K562 (cell line): ENCODE results near the gene SCUBE2. TPM values are rescaled to one million over a fixed set of nuclear protein-coding genes. Genes with fewer than 3 reads are reported as not detected.

Experiments used
- DNMT1 ChIP-seq: fragments of 450-650 bp; IDR thresholded peaks from 2 replicates; pipeline ENCODE4 v1.6.1; 2016; ENCODE audit warnings: antibody characterized with exemption, mild to moderate bottlenecking
- DPF2 ChIP-seq: fragments of 450-650 bp; IDR thresholded peaks from 2 replicates; pipeline ENCODE4 v1.6.1; 2016
- ELF4 ChIP-seq: fragments of 450-650 bp; formaldehyde crosslinking; IDR thresholded peaks from 2 replicates; pipeline ENCODE4 v1.4.0; 2022; ENCODE audit warnings: missing genetic modification characterization
- FOXM1 ChIP-seq, 2 experiments: fragments of 450-650 bp in 1 of 2; sonication (generic) in 1 of 2; formaldehyde crosslinking in 1 of 2; IDR thresholded peaks; 2 replicates each; pipeline versions ENCODE4 v1.6.1 to v1.9.0; 2017 to 2022; ENCODE audit warnings: low read depth in 2 of 2, mild to moderate bottlenecking in 2 of 2, missing genetic modification reagents in 1 of 2, moderate library complexity in 1 of 2
- GTF2E2 ChIP-seq: fragments of 200-800 bp; sonication (Bioruptor generic); IDR thresholded peaks from 2 replicates; pipeline ENCODE4 v1.6.1; 2016; ENCODE audit warnings: missing genetic modification characterization, missing compliant biosample characterization
- HNRNPL ChIP-seq: fragments of 200-400 bp; formaldehyde crosslinking; IDR thresholded peaks from 2 replicates; pipeline ENCODE4 v1.6.1; 2017; ENCODE audit warnings: low read depth, mild to moderate bottlenecking, low read length
- ILF3 ChIP-seq: fragments of 450-650 bp; IDR thresholded peaks from 2 replicates; pipeline ENCODE4 v1.6.1; 2018; ENCODE audit warnings: antibody characterized with exemption, mild to moderate bottlenecking, moderate library complexity, borderline replicate concordance
- KDM4B ChIP-seq, 2 experiments: fragments of 450-650 bp in 1 of 2; sonication (generic) in 1 of 2; IDR thresholded peaks; 2 replicates each; pipeline ENCODE4 v1.6.1; 2016 to 2017; ENCODE audit warnings: borderline replicate concordance in 2 of 2, antibody characterized with exemption in 1 of 2, low read depth in 1 of 2, mild to moderate bottlenecking in 1 of 2
- PRPF4 ChIP-seq: fragments of 200-400 bp; formaldehyde crosslinking; IDR thresholded peaks from one replicate; pipeline ENCODE4 v1.6.1; 2017; ENCODE audit warnings: low read length, low read depth, mild to moderate bottlenecking; ENCODE audit not compliant: insufficient read depth, poor library complexity, severe bottlenecking
- SIRT6 ChIP-seq: IDR thresholded peaks from one replicate; pipeline ENCODE4 v1.6.1; 2012; ENCODE audit warnings: low read depth, mild to moderate bottlenecking, control low read depth, inconsistent platforms, low read length, moderate library complexity
- SMAD1 ChIP-seq: fragments of 150-350 bp; IDR thresholded peaks from 2 replicates; pipeline ENCODE4 v1.6.1; 2014; ENCODE audit warnings: low read length, low read depth; ENCODE audit not compliant: partially characterized antibody
- SMARCB1 ChIP-seq: IDR thresholded peaks from 2 replicates; pipeline ENCODE4 v1.6.1; 2011; ENCODE audit warnings: improper control_type of control experiment, low read depth; ENCODE audit not compliant: insufficient read length
- TCF7 ChIP-seq: sonication (generic); IDR thresholded peaks from 2 replicates; pipeline ENCODE4 v1.6.1; 2016; ENCODE audit warnings: antibody characterized with exemption, borderline replicate concordance
- ZC3H8 ChIP-seq: fragments of 450-650 bp; IDR thresholded peaks from 2 replicates; pipeline ENCODE4 v1.6.1; 2017
- ZNF12 ChIP-seq: sonication (generic); formaldehyde crosslinking; IDR thresholded peaks from 2 replicates; pipeline ENCODE4 v1.4.0; 2020; ENCODE audit warnings: mild to moderate bottlenecking, missing genetic modification reagents
- ZNF408 ChIP-seq: fragments of 250-450 bp; sonication (Bioruptor Pico); IDR thresholded peaks from 2 replicates; pipeline ENCODE4 v1.4.0; 2020; ENCODE audit warnings: low read depth, mild to moderate bottlenecking, moderate library complexity
- ZNF644 ChIP-seq: fragments of 200-800 bp; sonication (Bioruptor generic); IDR thresholded peaks from 2 replicates; pipeline ENCODE4 v1.6.1; 2016; ENCODE audit warnings: low read depth, missing genetic modification characterization, missing compliant biosample characterization
- ZNF717 ChIP-seq: fragments of 250-450 bp; sonication (Bioruptor Pico); IDR thresholded peaks from 2 replicates; pipeline ENCODE4 v1.5.0; 2021
- ZZZ3 ChIP-seq: fragments of 450-650 bp; IDR thresholded peaks from 2 replicates; pipeline ENCODE4 v1.6.1; 2016; ENCODE audit warnings: antibody characterized with exemption, mild to moderate bottlenecking, moderate library complexity
- polyA plus RNA-seq, 8 experiments: library from polyadenylated mRNA; depleted of rRNA in 4 of 8; stranded (reverse) in 5 of 8; unstranded in 3 of 8; fragments of >200 nt; fragmentation: Nextera tagmentation in 2 of 8; fragmentation: Illumina TruSeq in 1 of 8; extraction: Ambion mirVana in 2 of 8; extraction: Trizol in 1 of 8; gene quantifications; 2 replicates each; pipeline versions ENCODE4 v1.2.1 to v1.2.3, GENCODE V29; 2011 to 2014; ENCODE audit warnings: inconsistent platforms in 1 of 8, missing spikeins in 1 of 8
- total RNA-seq, 7 experiments: library from RNA; depleted of rRNA in 6 of 7; stranded (reverse); fragments of >200 nt in 6 of 7; fragmentation: Illumina TruSeq in 2 of 7; extraction: Trizol in 2 of 7; gene quantifications; 2 replicates each; pipeline versions ENCODE4 v1.2.1 to v1.2.3, GENCODE V29; 2011 to 2021; ENCODE audit warnings: low replicate concordance in 1 of 7
- TF ChIP-seq, protein P1 (sequence below): sonication (generic); formaldehyde crosslinking; IDR thresholded peaks from 2 replicates; pipeline ENCODE4 v1.4.0; 2020; ENCODE audit warnings: mild to moderate bottlenecking, missing genetic modification reagents
- TF ChIP-seq, protein P2 (sequence below): fragments of 450-650 bp; IDR thresholded peaks from 2 replicates; pipeline ENCODE4 v1.6.1; 2016; ENCODE audit warnings: mild to moderate bottlenecking
- TF ChIP-seq, protein P3 (sequence below): fragments of 450-650 bp; IDR thresholded peaks from 2 replicates; pipeline ENCODE4 v1.6.1; 2016; ENCODE audit warnings: borderline replicate concordance

Gene SCUBE2
- total and polyA plus RNA-seq, 9 of the 15 experiments (the other 6 are each of a cell fraction or from before 2014, with no cell fraction given) = 0.06 to 0.40 (median 0.07) TPM; not detected in 6

DNA sequence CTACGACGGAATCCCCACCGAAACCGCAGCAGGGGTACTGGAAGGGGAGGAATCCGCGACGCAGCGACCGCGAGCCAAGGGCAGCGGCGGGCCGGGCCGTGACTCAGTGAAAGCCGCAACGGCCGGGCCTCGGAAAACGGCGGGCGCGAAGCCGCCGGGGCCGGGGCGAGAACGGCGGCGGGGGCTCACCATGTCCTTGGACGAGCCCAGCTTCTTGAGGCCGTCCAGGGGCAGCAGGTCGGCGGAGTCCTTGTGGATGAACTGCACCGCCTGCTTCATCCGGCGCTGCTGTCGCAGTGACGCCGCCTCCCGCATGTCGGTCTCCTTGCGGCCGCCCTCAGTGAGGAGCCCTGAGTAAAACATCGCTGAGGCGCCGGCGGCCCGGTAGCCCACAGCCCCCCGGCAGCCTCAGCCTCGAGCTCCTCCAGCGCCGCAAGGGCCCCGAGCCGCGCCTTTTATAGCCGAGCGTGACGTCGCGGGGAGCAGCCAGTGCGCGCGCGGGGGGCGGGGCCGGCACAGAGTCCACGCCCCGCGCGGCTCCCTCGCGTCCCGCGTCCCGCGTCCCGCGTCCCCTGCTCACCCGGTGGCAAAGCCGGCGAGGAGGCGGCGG, 87.7 kb downstream of the SCUBE2 start, which contains the start of gene NRIP3 (continued):
- TF ChIP-seq, protein P1, sequence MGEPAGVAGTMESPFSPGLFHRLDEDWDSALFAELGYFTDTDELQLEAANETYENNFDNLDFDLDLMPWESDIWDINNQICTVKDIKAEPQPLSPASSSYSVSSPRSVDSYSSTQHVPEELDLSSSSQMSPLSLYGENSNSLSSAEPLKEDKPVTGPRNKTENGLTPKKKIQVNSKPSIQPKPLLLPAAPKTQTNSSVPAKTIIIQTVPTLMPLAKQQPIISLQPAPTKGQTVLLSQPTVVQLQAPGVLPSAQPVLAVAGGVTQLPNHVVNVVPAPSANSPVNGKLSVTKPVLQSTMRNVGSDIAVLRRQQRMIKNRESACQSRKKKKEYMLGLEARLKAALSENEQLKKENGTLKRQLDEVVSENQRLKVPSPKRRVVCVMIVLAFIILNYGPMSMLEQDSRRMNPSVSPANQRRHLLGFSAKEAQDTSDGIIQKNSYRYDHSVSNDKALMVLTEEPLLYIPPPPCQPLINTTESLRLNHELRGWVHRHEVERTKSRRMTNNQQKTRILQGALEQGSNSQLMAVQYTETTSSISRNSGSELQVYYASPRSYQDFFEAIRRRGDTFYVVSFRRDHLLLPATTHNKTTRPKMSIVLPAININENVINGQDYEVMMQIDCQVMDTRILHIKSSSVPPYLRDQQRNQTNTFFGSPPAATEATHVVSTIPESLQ (CRISPR knock-in tag) = peak; percentile 82; the same call in 1 of the 2 replicates
- TF ChIP-seq TCF7 = no peak
- no peak for TF ChIP-seq FOXM1 (IDR thresholded peaks at IDR 0.05; ENCODE audit: low read depth)
- TF ChIP-seq FOXM1 (CRISPR knock-in tag; IDR thresholded peaks at IDR 0.05; ENCODE audit: low read depth) = 0 out of 2 replicates have a peak, but pooled peaks have one; percentile 51
- TF ChIP-seq DNMT1 = no peak
- TF ChIP-seq ZNF644 (tag) = no peak
- TF ChIP-seq ZC3H8 = no peak
- no peak for TF ChIP-seq ZNF12 (CRISPR knock-in tag)
- no peak for TF ChIP-seq ELF4
- TF ChIP-seq, protein P2, sequence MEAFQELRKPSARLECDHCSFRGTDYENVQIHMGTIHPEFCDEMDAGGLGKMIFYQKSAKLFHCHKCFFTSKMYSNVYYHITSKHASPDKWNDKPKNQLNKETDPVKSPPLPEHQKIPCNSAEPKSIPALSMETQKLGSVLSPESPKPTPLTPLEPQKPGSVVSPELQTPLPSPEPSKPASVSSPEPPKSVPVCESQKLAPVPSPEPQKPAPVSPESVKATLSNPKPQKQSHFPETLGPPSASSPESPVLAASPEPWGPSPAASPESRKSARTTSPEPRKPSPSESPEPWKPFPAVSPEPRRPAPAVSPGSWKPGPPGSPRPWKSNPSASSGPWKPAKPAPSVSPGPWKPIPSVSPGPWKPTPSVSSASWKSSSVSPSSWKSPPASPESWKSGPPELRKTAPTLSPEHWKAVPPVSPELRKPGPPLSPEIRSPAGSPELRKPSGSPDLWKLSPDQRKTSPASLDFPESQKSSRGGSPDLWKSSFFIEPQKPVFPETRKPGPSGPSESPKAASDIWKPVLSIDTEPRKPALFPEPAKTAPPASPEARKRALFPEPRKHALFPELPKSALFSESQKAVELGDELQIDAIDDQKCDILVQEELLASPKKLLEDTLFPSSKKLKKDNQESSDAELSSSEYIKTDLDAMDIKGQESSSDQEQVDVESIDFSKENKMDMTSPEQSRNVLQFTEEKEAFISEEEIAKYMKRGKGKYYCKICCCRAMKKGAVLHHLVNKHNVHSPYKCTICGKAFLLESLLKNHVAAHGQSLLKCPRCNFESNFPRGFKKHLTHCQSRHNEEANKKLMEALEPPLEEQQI = no peak
- no peak for TF ChIP-seq SMAD1
- TF ChIP-seq PRPF4 = no peak
- no peak for TF ChIP-seq ILF3
- no peak for TF ChIP-seq HNRNPL
- TF ChIP-seq SMARCB1 = no peak
- TF ChIP-seq KDM4B (IDR thresholded peaks at IDR 0.05; ENCODE audit: borderline replicate concordance in 2 of 2, low read depth in 1 of 2) = no peak
- peak; percentile 61; the same call in 1 of the 2 replicates for TF ChIP-seq GTF2E2 (tag)
- no peak for TF ChIP-seq ZZZ3
- TF ChIP-seq, protein P3, sequence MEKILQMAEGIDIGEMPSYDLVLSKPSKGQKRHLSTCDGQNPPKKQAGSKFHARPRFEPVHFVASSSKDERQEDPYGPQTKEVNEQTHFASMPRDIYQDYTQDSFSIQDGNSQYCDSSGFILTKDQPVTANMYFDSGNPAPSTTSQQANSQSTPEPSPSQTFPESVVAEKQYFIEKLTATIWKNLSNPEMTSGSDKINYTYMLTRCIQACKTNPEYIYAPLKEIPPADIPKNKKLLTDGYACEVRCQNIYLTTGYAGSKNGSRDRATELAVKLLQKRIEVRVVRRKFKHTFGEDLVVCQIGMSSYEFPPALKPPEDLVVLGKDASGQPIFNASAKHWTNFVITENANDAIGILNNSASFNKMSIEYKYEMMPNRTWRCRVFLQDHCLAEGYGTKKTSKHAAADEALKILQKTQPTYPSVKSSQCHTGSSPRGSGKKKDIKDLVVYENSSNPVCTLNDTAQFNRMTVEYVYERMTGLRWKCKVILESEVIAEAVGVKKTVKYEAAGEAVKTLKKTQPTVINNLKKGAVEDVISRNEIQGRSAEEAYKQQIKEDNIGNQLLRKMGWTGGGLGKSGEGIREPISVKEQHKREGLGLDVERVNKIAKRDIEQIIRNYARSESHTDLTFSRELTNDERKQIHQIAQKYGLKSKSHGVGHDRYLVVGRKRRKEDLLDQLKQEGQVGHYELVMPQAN = no peak
- no peak for TF ChIP-seq ZNF717 (CRISPR knock-in tag)
- TF ChIP-seq SIRT6 = no peak
- TF ChIP-seq DPF2 = peak; percentile 26; the same call in 1 of the 2 replicates
- TF ChIP-seq ZNF408 (CRISPR knock-in tag) = no peak
